HCT116 (cell line): ENCODE measurements around the gene IFT52. TPM values are rescaled to one million over a fixed set of nuclear protein-coding genes. Genes with fewer than 3 reads are reported as not detected.

Experiments used
- ATAC-seq: fragments of 200-7000 bp; cut with Tn5 transposase; 2 replicates; pipeline ENCODE4 v1.9.1; 2020; ENCODE audit warnings: mild to moderate bottlenecking, moderate library complexity
- BruUV-seq: library from RNA; stranded (reverse); fragments of 400-500 nt; replicated peaks from 2 replicates; lab custom pipeline; 2021; lab: Mats Ljungman, UMichigan
- CTCF ChIA-PET: fragments of 300-600 bp; sonication (Branson Sonifier 250); formaldehyde crosslinking; loops from one replicate; lab custom pipeline; 2021; ENCODE audit warnings: antibody characterized with exemption; lab: Charles Lee
- POLR2A ChIA-PET: fragments of 300-600, 350-600 bp; sonication (Branson Sonifier 250); formaldehyde crosslinking; loops from one replicate; lab custom pipeline; 2021; ENCODE audit warnings: antibody characterized with exemption; lab: Charles Lee
- RAD21 ChIA-PET, 2 experiments: fragments of 300-600 bp; sonication (Branson Sonifier 250); formaldehyde crosslinking; loops; one replicate each; lab custom pipeline; 2023; ENCODE audit warnings: low total read pairs in 2 of 2; ENCODE audit not compliant: uncharacterized antibody in 2 of 2, unreplicated experiment in 2 of 2, low non-redundant PET in 1 of 2; lab: Charles Lee
- DNase-seq: peaks from one replicate; pipeline ENCODE4 v3.0.0-alpha.2; 2010; ENCODE audit warnings: low read depth, low spot score
- H2AFZ ChIP-seq: fragments of 200-600 bp; shearing (Covaris generic), sonication (generic); 2 replicates; pipeline ENCODE4 v1.6.1; 2017; ENCODE audit warnings: low read depth, mixed run types, mixed read lengths, antibody characterized with exemption, low read length; ENCODE audit not compliant: poor library complexity, severe bottlenecking
- H3K27ac ChIP-seq: 2 replicates; pipeline ENCODE4 v1.5.1; 2012; ENCODE audit warnings: low read depth, low read length
- H3K27me3 ChIP-seq: fragments of 200-600 bp; sonication (generic); 2 replicates; pipeline ENCODE4 v1.6.1; 2016; ENCODE audit warnings: mixed run types, low read length, mixed read lengths; ENCODE audit not compliant: insufficient read depth
- H3K36me3 ChIP-seq, 2 experiments: fragments of 200-500 bp in 1 of 2; fragments of 200-600 bp in 1 of 2; sonication (Bioruptor generic) in 1 of 2; sonication (generic) in 1 of 2; 2 replicates each; pipeline versions ENCODE4 v1.5.1 to v1.6.1; 2014 to 2016; ENCODE audit warnings: low read length in 2 of 2, inconsistent platforms in 1 of 2, mixed read lengths in 1 of 2, mixed run types in 1 of 2; ENCODE audit not compliant: insufficient read depth in 2 of 2, control insufficient read depth in 1 of 2
- H3K4me1 ChIP-seq, 2 experiments: fragments of 200-600 bp in 1 of 2; sonication (generic) in 1 of 2; 2 replicates each; pipeline versions ENCODE4 v1.5.1 to v1.6.1; 2012 to 2017; ENCODE audit warnings: low read length in 2 of 2, inconsistent platforms in 1 of 2, mild to moderate bottlenecking in 1 of 2, mixed read lengths in 1 of 2, mixed run types in 1 of 2, moderate library complexity in 1 of 2; ENCODE audit not compliant: insufficient read depth in 2 of 2, control insufficient read depth in 1 of 2
- H3K4me2 ChIP-seq: fragments of 200-600 bp; sonication (generic); 2 replicates; pipeline ENCODE4 v1.6.1; 2017; ENCODE audit warnings: mixed run types, low read length, mixed read lengths
- H3K4me3 ChIP-seq, 2 experiments: fragments of 200-600 bp in 1 of 2; sonication (generic) in 1 of 2; replicated peaks in 1 of 2; 2 replicates each; pipeline ENCODE4 v1.5.1; 2011 to 2016; ENCODE audit warnings: low read length in 2 of 2, control low read depth in 1 of 2, low read depth in 1 of 2, mild to moderate bottlenecking in 1 of 2, mixed read lengths in 1 of 2, mixed run types in 1 of 2
- H3K79me2 ChIP-seq: fragments of 200-600 bp; sonication (generic); 2 replicates; pipeline ENCODE4 v1.6.1; 2017; ENCODE audit warnings: mild to moderate bottlenecking, mixed run types, low read length, moderate library complexity, mixed read lengths; ENCODE audit not compliant: insufficient read depth
- H3K9ac ChIP-seq: fragments of 200-600 bp; sonication (generic); 2 replicates; pipeline ENCODE4 v1.6.1; 2016; ENCODE audit warnings: low read length, mixed read lengths
- H3K9me2 ChIP-seq: fragments of 200-600 bp; sonication (generic), shearing (Covaris generic); 2 replicates; pipeline ENCODE4 v1.6.1; 2017; ENCODE audit warnings: mixed run types, mild to moderate bottlenecking, moderate library complexity; ENCODE audit not compliant: insufficient read depth
- H3K9me3 ChIP-seq, 2 experiments: fragments of 200-500 bp in 1 of 2; fragments of 200-600 bp in 1 of 2; sonication (Bioruptor generic) in 1 of 2; sonication (generic) in 1 of 2; 2 replicates each; pipeline ENCODE4 v1.6.1; 2014 to 2017; ENCODE audit warnings: low read length in 2 of 2, mixed read lengths in 2 of 2, inconsistent platforms in 1 of 2, low read depth in 1 of 2, mild to moderate bottlenecking in 1 of 2, mixed run types in 1 of 2, moderate library complexity in 1 of 2; ENCODE audit not compliant: control insufficient read depth in 1 of 2, insufficient read depth in 1 of 2
- H4K20me1 ChIP-seq: fragments of 200-600 bp; sonication (generic), shearing (Covaris generic); 2 replicates; pipeline ENCODE4 v1.6.1; 2017; ENCODE audit warnings: mixed run types, mild to moderate bottlenecking, moderate library complexity; ENCODE audit not compliant: insufficient read depth
- ATF3 ChIP-seq: IDR thresholded peaks from 2 replicates; pipeline ENCODE4 v1.6.1; 2012
- CBX3 ChIP-seq: IDR thresholded peaks from 2 replicates; pipeline ENCODE4 v1.6.1; 2012; ENCODE audit warnings: low read depth
- CEBPB ChIP-seq: IDR thresholded peaks from 2 replicates; pipeline ENCODE4 v1.6.1; 2012; ENCODE audit warnings: low read depth
- CTCF ChIP-seq, 3 experiments: fragments of 200-600 bp in 1 of 3; sonication (generic) in 1 of 3; IDR thresholded peaks in 2 of 3; conservative IDR thresholded peaks in 1 of 3; 2 replicates each; pipeline ENCODE4 v1.5.1; 2012 to 2017; ENCODE audit warnings: low read depth in 2 of 3, low read length in 2 of 3, antibody characterized with exemption in 1 of 3, borderline replicate concordance in 1 of 3, control low read depth in 1 of 3, mild to moderate bottlenecking in 1 of 3, mixed read lengths in 1 of 3, mixed run types in 1 of 3, moderate library complexity in 1 of 3; ENCODE audit not compliant: insufficient read depth in 1 of 3
- ELF1 ChIP-seq: IDR thresholded peaks from 2 replicates; pipeline ENCODE4 v1.6.1; 2012; ENCODE audit warnings: low read depth, borderline replicate concordance
- EZH2 ChIP-seq: fragments of 200-600 bp; sonication (generic); IDR thresholded peaks from 2 replicates; pipeline ENCODE4 v1.6.1; 2017; ENCODE audit warnings: antibody characterized with exemption, mixed run types
- EZH2phosphoT487 ChIP-seq: fragments of 200-600 bp; IDR thresholded peaks from 2 replicates; pipeline ENCODE4 v1.6.1; 2018; ENCODE audit warnings: antibody characterized with exemption, borderline replicate concordance
- FOSL1 ChIP-seq: IDR thresholded peaks from 2 replicates; pipeline ENCODE4 v1.6.1; 2012; ENCODE audit warnings: low read depth
- JUND ChIP-seq: IDR thresholded peaks from 2 replicates; pipeline ENCODE4 v1.6.1; 2012
- POLR2A ChIP-seq: IDR thresholded peaks from 2 replicates; pipeline ENCODE4 v1.7.0; 2011; ENCODE audit warnings: borderline replicate concordance; ENCODE audit not compliant: insufficient read depth, insufficient read length; ENCODE audit errors: extremely low read depth
- SRF ChIP-seq: IDR thresholded peaks from 2 replicates; pipeline ENCODE4 v1.6.1; 2012; ENCODE audit warnings: low read depth
- ZNF274 ChIP-seq: fragments of 200-500 bp; sonication (Bioruptor generic); IDR thresholded peaks from 2 replicates; pipeline ENCODE4 v1.6.1; 2014; ENCODE audit warnings: mild to moderate bottlenecking, low read depth, low read length, inconsistent platforms
- intact Hi-C: fragments of 100-400 bp; cut with micrococcal nuclease; formaldehyde crosslinking; loops from 2 replicates; pipeline ENCODE4 v1.10.0; 2022
- total RNA-seq: library from RNA; stranded (reverse); gene quantifications from one replicate; pipeline ENCODE4 v1.2.1, GENCODE V29; 2021; ENCODE audit not compliant: unreplicated experiment
- TF ChIP-seq, protein P1 (sequence below): IDR thresholded peaks from 2 replicates; pipeline ENCODE4 v1.6.1; 2011; ENCODE audit warnings: mild to moderate bottlenecking, low read length, moderate library complexity; ENCODE audit not compliant: insufficient replicate concordance; ENCODE audit errors: extremely low read depth

IFT52 gene
- total RNA-seq, 1 experiment from 2014 or later, result 29.0 TPM

GRCh38 chr20:43631598-43631997 is 40.9 kb downstream of the IFT52 start:
- Histone ChIP-seq H2AFZ (no peak overlapping the region), H3K27ac (no peak overlapping the region), H3K79me2 (no peaks in the 10 kb centered on the region), H3K4me2 (no peak overlapping the region), H3K9me2 (no peaks in the 10 kb centered on the region), H4K20me1 (no peaks in the 10 kb centered on the region), H3K4me1 (no peaks in the 10 kb centered on the region), H3K27me3 (no peaks in the 10 kb centered on the region), H3K9ac (no peak overlapping the region), H3K4me3 (no peak overlapping the region), H3K36me3 (peaks cover 0 to 2% of the 10 kb centered on the region in 2 experiments; a peak in 1 of 4 replicates), H3K9me3 (no peaks in the 10 kb centered on the region)
- no peak for ATAC-seq
- BruUV-seq, result no TSS peak
- RAD21 ChIA-PET, result no interaction called here
- POLR2A ChIA-PET, result no interaction called here
- intact Hi-C loops, result no loop called here
- TF ChIP-seq CTCF (IDR thresholded peaks at IDR 0.05 in 2 of 3, conservative IDR thresholded peaks at IDR 0.05 in 1 of 3; ENCODE audit: borderline replicate concordance in 1 of 3, insufficient read depth in 1 of 3, low read depth in 2 of 3, low read length in 2 of 3) (no peak), FOSL1 (no peak), ELF1 (no peak)
- no peak for DNase-seq
- CTCF ChIA-PET, result no interaction called here

DNA sequence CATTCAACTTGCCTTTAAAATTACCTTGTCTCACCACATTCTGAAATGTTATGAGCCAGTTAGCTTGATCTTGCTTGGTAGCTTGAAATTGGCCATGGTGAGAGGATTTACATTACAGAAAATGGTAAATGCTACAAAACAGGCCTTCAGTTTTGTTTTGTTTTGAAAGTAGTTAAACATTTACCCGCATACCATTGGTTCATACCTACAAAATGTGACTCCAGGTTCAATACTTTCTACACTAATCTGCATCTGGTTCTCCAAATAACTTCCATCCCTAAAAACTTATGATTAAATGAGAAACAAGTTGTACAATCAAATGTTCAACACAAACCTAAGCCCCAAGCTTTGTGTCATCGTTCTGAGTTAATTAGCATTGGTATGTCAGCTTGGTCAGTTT is 45.7 kb downstream of the IFT52 start:
- Histone ChIP-seq H3K36me3 (peaks cover 12 to 16% of the 10 kb centered on the region in 2 experiments; a peak in 3 of 4 replicates), H3K4me1 (no peaks in the 10 kb centered on the region), H3K9me3 (no peaks in the 10 kb centered on the region), H4K20me1 (no peaks in the 10 kb centered on the region), H3K4me3 (no peak overlapping the region), H2AFZ (no peak overlapping the region), H3K9ac (no peak overlapping the region), H3K27me3 (no peaks in the 10 kb centered on the region), H3K9me2 (no peaks in the 10 kb centered on the region), H3K4me2 (no peak overlapping the region), H3K79me2 (no peaks in the 10 kb centered on the region), H3K27ac (no peak overlapping the region)
- ChIA-PET CTCF (no interaction called here), POLR2A (no interaction called here), RAD21 (no interaction called here)
- TF ChIP-seq ATF3, result no peak
- no peak for TF ChIP-seq POLR2A
- TF ChIP-seq EZH2phosphoT487, result no peak
- no peak for TF ChIP-seq ZNF274
- no peak for TF ChIP-seq CEBPB
- no peak for TF ChIP-seq EZH2
- no peak for TF ChIP-seq FOSL1
- TF ChIP-seq, protein P1, sequence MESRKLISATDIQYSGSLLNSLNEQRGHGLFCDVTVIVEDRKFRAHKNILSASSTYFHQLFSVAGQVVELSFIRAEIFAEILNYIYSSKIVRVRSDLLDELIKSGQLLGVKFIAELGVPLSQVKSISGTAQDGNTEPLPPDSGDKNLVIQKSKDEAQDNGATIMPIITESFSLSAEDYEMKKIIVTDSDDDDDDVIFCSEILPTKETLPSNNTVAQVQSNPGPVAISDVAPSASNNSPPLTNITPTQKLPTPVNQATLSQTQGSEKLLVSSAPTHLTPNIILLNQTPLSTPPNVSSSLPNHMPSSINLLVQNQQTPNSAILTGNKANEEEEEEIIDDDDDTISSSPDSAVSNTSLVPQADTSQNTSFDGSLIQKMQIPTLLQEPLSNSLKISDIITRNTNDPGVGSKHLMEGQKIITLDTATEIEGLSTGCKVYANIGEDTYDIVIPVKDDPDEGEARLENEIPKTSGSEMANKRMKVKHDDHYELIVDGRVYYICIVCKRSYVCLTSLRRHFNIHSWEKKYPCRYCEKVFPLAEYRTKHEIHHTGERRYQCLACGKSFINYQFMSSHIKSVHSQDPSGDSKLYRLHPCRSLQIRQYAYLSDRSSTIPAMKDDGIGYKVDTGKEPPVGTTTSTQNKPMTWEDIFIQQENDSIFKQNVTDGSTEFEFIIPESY, result no peak
- no peak for TF ChIP-seq CBX3
- no peak for TF ChIP-seq SRF
- no peak for TF ChIP-seq JUND
- BruUV-seq, result no TSS peak
- no peak for ATAC-seq
- no peak for DNase-seq
- intact Hi-C loops, result no loop called here
